HG03175 (cell line): ENCODE results near the gene INPPL1.

Experiments used
- ATAC-seq: cut with Tn5 transposase; IDR thresholded peaks from one replicate; pipeline ENCODE4 v1.9.1; 2021; ENCODE audit warnings: mild to moderate bottlenecking, moderate library complexity; ENCODE audit not compliant: unreplicated experiment

The INPPL1 gene

GRCh38 chr11:72232260-72233055, 7.9 kb downstream of the INPPL1 start:
- ATAC-seq = no peak

GRCh38 chr11:72233056-72233772, 8.6 kb downstream of the INPPL1 start:
- ATAC-seq = no peak

- ATAC-seq = no peak
Observed at GRCh38 chr11:72233773-72234513, 9.4 kb downstream of the INPPL1 start.

- no peak for ATAC-seq
Observed at GRCh38 chr11:72234514-72234830, 9.9 kb downstream of the INPPL1 start.

- no peak for ATAC-seq
Observed at GRCh38 chr11:72234920-72235319, 10.4 kb downstream of the INPPL1 start.

DNA sequence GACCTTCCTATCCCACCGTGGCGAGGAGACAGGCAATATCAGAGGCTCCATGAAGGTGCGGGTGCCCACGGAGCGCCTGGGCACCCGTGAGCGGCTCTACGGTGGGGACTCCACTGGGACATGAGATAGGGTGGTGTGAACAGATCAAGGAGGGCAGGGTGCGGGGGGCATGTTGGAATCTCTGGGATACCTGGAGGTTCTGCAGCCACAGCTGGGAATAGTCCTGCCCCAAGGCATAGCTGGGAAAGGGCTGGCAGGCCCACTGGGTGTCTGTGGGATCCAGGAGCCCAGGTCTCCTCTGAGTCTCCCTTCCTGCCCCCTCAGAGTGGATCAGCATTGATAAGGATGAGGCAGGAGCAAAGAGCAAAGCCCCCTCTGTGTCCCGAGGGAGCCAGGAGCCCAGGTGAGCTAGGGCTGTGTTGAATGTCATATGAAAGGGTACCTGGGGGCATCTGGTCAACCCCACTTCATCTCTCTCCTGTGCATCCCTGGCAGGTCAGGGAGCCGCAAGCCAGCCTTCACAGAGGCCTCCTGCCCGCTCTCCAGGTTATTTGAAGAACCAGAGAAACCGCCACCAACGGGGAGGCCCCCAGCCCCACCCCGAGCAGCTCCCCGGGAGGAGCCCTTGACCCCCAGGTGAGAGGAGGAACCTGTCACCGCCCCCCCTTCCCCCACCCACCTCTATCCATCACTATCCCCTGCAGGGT, 10.9 kb downstream of the INPPL1 start:
- ATAC-seq = no peak

DNA sequence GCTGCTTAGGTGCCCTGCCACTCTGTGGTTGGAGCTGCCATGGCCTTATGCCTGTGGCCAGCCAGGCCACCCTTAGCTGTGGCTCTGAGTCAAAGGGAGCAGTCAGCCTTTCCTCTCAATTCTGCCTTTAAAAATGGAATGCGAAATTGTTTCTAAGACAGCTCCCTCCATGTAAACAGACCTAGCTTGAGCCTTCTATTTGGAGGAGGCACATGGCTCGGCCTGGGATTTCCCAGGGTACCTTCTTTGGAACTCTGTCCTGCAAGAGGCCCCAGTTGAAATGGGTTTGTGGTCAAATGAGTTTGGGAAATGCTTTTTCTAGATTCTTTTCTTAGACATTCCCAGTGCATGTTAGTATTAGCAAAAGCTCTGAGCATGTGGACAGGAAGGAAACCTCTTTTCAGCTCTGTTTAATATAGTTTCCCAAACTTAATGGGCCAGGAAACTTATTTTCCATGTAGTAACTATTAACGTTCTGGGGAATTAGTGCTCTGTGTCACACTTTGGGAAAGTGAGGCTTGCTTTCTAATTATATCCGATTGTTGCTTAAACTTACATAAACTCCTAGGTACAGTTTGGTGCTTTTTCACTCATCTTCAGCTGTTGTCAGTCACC, 11.6 kb downstream of the INPPL1 start:
- ATAC-seq = no peak

DNA sequence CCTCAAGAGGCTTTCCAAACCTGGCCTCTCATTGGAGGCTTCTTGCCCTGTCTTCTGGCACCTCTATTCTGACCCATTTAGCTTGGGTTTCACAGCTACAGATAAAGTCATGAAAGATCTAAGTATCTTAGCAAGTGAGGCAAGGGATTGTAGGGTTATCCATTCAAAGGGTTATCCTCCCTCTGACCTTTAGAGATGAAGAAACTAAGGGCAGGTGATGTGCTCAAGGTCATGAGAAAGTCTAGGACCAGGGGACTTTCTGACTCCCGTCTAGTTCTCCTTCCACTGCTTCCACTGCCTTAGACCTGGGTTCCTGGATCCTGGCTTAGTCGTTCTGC, 12.2 kb downstream of the INPPL1 start:
- no peak for ATAC-seq

- ATAC-seq = no peak
Observed at GRCh38 chr11:72237112-72237931, 12.8 kb downstream of the INPPL1 start.

- ATAC-seq = no peak
Observed at GRCh38 chr11:72238040-72238450, 13.5 kb downstream of the INPPL1 start.

DNA sequence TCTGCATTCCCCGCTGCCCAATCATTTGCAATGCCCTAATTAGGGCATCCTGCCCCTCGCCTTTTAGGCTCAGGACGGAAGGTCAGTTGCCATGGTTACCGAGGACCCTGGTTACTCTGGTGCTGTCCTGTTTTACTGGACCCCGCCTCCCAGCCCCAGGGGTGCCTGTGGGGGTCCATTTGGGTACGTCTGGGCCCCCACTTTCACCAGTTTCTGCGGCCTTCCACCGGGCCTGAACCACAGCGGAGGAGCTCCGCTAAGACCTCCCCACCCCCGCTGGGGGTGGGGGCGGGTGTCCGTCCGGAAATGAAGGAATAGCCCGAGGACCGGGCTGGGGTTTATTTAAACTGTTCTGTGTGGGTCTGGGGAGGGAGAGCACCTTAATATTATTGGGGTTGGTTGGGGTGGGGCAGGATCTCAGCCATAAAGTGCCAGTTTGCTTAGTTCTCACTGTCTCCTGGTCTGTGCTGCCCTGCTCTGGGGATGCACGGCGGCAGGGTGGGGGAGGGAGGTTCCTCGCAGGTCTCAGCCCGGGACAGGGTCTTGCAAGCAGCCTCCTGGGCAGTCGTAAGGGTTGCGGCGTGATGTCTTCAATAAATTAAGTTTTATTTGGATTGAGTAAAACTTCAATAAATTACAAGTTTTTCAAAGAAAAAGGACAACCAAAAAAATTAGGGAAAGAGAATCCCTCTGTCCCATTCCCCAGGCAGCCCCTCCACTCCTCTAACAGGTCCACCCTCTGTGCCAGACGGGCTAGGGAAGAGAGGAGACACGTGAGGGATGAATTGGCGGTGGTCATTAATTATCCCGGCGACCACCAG, 14.1 kb downstream of the INPPL1 start:
- no peak for ATAC-seq

DNA sequence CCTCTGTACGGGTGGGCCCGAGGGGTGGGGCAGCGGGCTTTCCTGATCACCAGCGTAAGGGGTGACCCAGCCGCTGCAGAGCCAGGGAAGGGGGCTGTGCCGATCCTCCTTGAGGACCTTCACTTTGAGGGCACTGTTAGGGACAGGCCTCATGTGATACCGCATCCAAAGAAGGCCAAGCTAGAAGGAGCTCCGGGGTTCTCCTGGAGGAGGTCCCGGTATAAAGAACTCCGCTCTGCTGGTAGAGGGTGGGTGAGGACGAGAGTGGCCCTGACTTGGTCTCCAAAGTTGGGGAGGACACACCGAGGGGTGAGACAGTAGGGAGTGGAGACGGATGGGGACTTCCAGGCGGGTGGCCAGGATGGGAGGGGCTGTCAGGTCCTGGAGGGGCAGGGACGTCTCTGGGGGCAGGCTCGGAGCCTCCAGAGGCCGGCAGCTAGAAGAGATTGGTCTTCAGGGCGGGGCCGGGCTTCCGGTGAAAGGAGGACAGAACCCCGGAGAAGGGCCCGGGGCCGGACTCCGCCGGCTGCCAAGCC, 14.8 kb downstream of the INPPL1 start:
- no peak for ATAC-seq

DNA sequence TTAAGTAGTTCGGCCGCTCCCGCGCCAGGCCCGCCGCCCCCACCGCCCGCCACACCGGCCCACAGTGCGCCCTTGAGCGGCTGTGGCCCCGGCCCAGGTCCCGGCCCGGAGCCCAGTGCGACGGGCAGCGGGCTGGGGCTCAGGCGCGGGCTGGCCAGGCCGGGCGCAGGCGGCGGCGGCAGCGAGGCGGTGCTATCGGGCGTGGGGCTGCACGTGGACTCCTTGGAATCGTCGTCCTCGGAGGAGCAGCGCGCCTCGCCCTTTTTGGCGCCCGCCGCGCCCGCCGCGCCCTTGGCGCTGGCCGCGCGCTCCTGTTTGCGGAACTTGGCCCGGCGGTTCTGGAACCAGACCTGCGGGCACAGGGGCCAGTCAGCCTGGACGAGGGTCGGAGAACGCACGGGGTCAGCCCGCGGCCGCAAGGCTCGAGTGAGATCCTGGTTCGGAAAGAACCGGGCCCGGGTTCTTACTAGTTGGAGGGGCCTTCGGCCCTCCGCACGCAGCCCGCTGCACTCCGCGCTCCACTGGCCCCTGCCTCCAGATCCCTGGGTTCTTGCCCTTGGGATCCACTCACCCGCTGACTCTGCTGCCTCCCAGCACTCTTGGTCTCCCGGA, 15.4 kb downstream of the INPPL1 start:
- no peak for ATAC-seq

DNA sequence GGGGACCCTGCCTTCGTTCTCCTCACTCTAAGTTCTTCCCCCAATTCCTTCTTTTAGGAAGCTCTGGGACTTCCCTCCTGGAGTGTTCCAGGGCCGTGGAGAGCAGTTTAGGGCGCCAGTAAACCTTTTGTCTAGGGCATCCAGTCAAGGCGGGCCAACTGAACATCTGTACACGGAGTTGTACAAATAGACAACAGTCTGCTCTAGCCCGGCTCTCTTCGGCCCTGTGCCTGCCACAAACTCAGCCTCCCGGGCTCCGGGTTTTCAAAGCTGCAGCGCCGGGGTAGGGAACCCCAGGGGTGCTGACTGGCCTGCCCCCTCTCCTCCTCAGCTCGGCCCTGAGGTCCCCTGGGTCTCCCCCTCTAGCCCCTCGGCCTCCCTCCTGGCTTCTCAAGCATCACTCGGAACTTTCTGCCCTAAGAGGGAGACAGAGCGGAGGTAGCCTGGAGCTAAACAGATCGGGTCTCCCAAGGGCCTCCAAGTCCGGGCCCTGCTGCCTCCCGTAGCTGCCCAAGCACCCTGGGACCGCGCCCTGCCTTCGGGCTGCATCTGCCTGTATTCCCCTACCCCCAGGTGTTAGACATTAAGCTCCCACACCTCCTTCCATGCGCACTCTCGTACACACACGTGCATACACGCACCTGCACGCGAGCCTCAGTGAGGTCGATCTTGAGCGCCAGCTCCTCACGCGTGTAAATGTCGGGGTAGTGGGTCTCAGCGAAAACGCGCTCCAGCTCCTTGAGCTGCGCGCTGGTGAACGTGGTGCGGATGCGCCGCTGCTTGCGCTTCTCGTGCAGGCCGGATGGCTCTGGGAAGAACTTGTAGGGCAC, 16.1 kb downstream of the INPPL1 start:
- no peak for ATAC-seq

DNA sequence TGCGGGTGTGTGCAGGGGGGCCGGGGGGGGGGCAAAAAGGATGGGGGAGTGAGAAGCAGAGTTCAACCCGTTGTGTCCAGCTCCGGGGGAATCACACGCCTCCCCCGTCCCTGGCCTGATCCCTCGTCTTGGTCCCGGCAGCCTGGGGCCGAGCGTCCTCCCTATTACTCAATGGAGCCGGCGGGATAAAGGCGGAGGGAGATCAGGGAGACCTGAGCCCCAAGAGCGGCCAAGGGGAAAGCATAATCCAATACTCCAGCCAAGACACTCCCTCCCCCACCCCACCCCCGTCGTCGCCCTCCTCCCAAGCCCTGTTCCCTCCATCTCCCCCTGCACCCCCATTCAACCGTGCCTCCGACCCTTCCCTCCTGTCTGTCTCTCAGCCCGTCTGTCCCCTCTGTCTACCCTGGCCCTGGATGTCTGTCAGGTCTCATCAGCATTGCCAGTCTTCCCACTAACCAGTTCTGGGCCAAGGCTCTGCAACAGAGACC, 16.8 kb downstream of the INPPL1 start:
- no peak for ATAC-seq

DNA sequence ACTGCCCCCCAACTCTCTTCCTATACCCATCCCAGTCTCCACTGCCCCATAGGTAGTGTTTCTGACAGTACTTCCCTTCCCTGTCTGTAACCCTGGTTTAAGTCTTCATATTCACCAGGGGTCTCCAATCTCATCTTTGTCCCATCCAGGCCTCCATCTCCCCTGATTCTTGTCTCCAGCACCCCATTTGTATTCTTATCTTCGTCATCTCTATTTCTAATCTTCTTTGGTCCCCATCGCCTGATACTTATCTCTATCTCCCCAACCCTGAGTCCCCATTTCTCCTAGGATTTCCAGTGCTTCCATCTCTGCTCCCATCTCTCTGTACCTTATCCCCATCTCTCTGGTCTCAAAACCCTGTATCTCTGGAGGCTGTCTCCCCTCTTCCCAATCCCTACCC, 17.6 kb downstream of the INPPL1 start:
- no peak for ATAC-seq
